Loucy (cell line): Measurements from ENCODE around the gene RHCG.

Experiments used
- H2AFZ ChIP-seq: fragments of 200-600 bp; sonication (generic); 2 replicates; pipeline ENCODE4 v1.6.0; 2016; ENCODE audit warnings: antibody characterized with exemption, mild to moderate bottlenecking, low read length, moderate library complexity
- H3F3A ChIP-seq: fragments of 200-600 bp; 2 replicates; pipeline ENCODE4 v1.6.0; 2016; ENCODE audit warnings: antibody characterized with exemption, low read depth, mild to moderate bottlenecking
- H3K27me3 ChIP-seq: fragments of 200-600 bp; sonication (generic); 2 replicates; pipeline ENCODE4 v1.6.1; 2014; ENCODE audit warnings: low read length, mild to moderate bottlenecking; ENCODE audit not compliant: insufficient read depth, poor library complexity, severe bottlenecking
- H3K36me3 ChIP-seq: fragments of 200-600 bp; sonication (generic); 2 replicates; pipeline ENCODE4 v1.6.1; 2016; ENCODE audit warnings: low read length; ENCODE audit not compliant: insufficient read depth
- H3K4me1 ChIP-seq: fragments of 200-600 bp; sonication (generic); 2 replicates; pipeline ENCODE4 v1.5.1; 2014; ENCODE audit warnings: low read length, mild to moderate bottlenecking; ENCODE audit not compliant: insufficient read depth, poor library complexity, severe bottlenecking
- H3K4me2 ChIP-seq: fragments of 200-600 bp; sonication (generic); 2 replicates; pipeline ENCODE4 v1.6.0; 2014; ENCODE audit warnings: antibody characterized with exemption, low read length, low read depth, mild to moderate bottlenecking; ENCODE audit not compliant: poor library complexity, severe bottlenecking
- H3K4me3 ChIP-seq: fragments of 200-600 bp; sonication (generic); 2 replicates; pipeline ENCODE4 v1.5.1; 2014; ENCODE audit warnings: low read length, mild to moderate bottlenecking, mixed read lengths; ENCODE audit not compliant: poor library complexity, severe bottlenecking
- H3K79me2 ChIP-seq: fragments of 200-600 bp; sonication (generic); 2 replicates; pipeline ENCODE4 v1.6.1; 2014; ENCODE audit warnings: low read length; ENCODE audit not compliant: insufficient read depth
- H3K9ac ChIP-seq: fragments of 200-600 bp; sonication (generic); 2 replicates; pipeline ENCODE4 v1.6.0; 2014; ENCODE audit warnings: mild to moderate bottlenecking, low read depth, low read length, moderate library complexity; ENCODE audit not compliant: poor library complexity, severe bottlenecking
- H3K9me2 ChIP-seq: fragments of 200-600 bp; sonication (generic); replicated peaks from 2 replicates; pipeline ENCODE4 v1.6.1; 2016; ENCODE audit warnings: low read depth, low read length, mixed read lengths
- H3K9me3 ChIP-seq: fragments of 200-600 bp; sonication (generic); 2 replicates; pipeline ENCODE4 v1.6.1; 2014; ENCODE audit warnings: mild to moderate bottlenecking, antibody characterized with exemption, low read length, low read depth; ENCODE audit not compliant: insufficient read depth
- H4K20me1 ChIP-seq: fragments of 200-600 bp; sonication (generic); 2 replicates; pipeline ENCODE4 v1.6.0; 2014; ENCODE audit warnings: antibody characterized with exemption, low read length, mild to moderate bottlenecking; ENCODE audit not compliant: insufficient read depth, poor library complexity, severe bottlenecking
- CTCF ChIP-seq: fragments of 200-600 bp; sonication (generic); conservative IDR thresholded peaks from 2 replicates; pipeline ENCODE4 v1.5.1; 2014; ENCODE audit warnings: mild to moderate bottlenecking, antibody characterized with exemption, low read length
- EZH2phosphoT487 ChIP-seq: fragments of 200-600 bp; IDR thresholded peaks from 2 replicates; pipeline ENCODE4 v1.6.1; 2018; ENCODE audit warnings: antibody characterized with exemption, mild to moderate bottlenecking, moderate library complexity, borderline replicate concordance

Gene RHCG

GRCh38 chr15:89487791-89488190 is 8.6 kb downstream of the RHCG start:
- H3K4me3 ChIP-seq = no peak overlapping the region
- TF ChIP-seq EZH2phosphoT487 (no peak), CTCF (no peak)
- no peaks in the 10 kb centered on the region for H3K27me3 ChIP-seq
- H3F3A ChIP-seq = no peaks in the 10 kb centered on the region
- no peaks in the 10 kb centered on the region for H3K79me2 ChIP-seq
- H3K4me1 ChIP-seq = no peaks in the 10 kb centered on the region
- no peak overlapping the region for H2AFZ ChIP-seq
- no peaks in the 10 kb centered on the region for H3K9me3 ChIP-seq
- H3K4me2 ChIP-seq = no peak overlapping the region
- no peaks in the 10 kb centered on the region for H4K20me1 ChIP-seq
- no peaks in the 10 kb centered on the region for H3K9me2 ChIP-seq
- H3K9ac ChIP-seq = no peak overlapping the region
- H3K36me3 ChIP-seq = no peaks in the 10 kb centered on the region

- TF ChIP-seq EZH2phosphoT487 (no peak), CTCF (no peak)
- no peak overlapping the region for H3K9ac ChIP-seq
- no peaks in the 10 kb centered on the region for H3F3A ChIP-seq
- H3K36me3 ChIP-seq = no peaks in the 10 kb centered on the region
- no peaks in the 10 kb centered on the region for H4K20me1 ChIP-seq
- no peaks in the 10 kb centered on the region for H3K27me3 ChIP-seq
- H2AFZ ChIP-seq = no peak overlapping the region
- no peaks in the 10 kb centered on the region for H3K4me1 ChIP-seq
- H3K79me2 ChIP-seq = no peaks in the 10 kb centered on the region
- no peaks in the 10 kb centered on the region for H3K9me3 ChIP-seq
- no peak overlapping the region for H3K4me3 ChIP-seq
- H3K9me2 ChIP-seq = no peaks in the 10 kb centered on the region
- H3K4me2 ChIP-seq = no peak overlapping the region
Measured at GRCh38 chr15:89486726-89487050, 9.7 kb downstream of the RHCG start.

- H3K27me3 ChIP-seq = no peaks in the 10 kb centered on the region
- H4K20me1 ChIP-seq = no peaks in the 10 kb centered on the region
- TF ChIP-seq CTCF = no peak
- TF ChIP-seq EZH2phosphoT487 = no peak
- H3K9me3 ChIP-seq = no peaks in the 10 kb centered on the region
- no peaks in the 10 kb centered on the region for H3K36me3 ChIP-seq
- no peak overlapping the region for H3K4me3 ChIP-seq
- no peaks in the 10 kb centered on the region for H3K9me2 ChIP-seq
- no peak overlapping the region for H3K4me2 ChIP-seq
- H3K79me2 ChIP-seq = no peaks in the 10 kb centered on the region
- H2AFZ ChIP-seq = no peak overlapping the region
- H3K4me1 ChIP-seq = no peaks in the 10 kb centered on the region
- H3F3A ChIP-seq = no peaks in the 10 kb centered on the region
- H3K9ac ChIP-seq = no peak overlapping the region
Measured at GRCh38 chr15:89483079-89483478, 13.3 kb downstream of the RHCG start.
